Esophagus squamous epithelium (tissue), 4 donors: ENCODE data around the gene CXCL14.

Experiments
- CTCF ChIP-seq, 6 experiments: fragments of 450-650 bp in 4 of 6; fragments of 200-600 bp in 2 of 6; sonication (generic) in 2 of 6; IDR thresholded peaks; one replicate each; pipeline ENCODE4 v1.5.1; 2016 to 2019; ENCODE audit warnings: antibody characterized with exemption in 6 of 6, mild to moderate bottlenecking in 4 of 6, moderate library complexity in 4 of 6
- POLR2A ChIP-seq, 4 donors: fragments of 450-650 bp; IDR thresholded peaks; one replicate each; pipeline ENCODE4 v1.6.1; 2017; ENCODE audit warnings: antibody characterized with exemption in 4 of 4, mild to moderate bottlenecking in 4 of 4, moderate library complexity in 3 of 4

GRCh38 chr5:135601466-135601865 lies 22.7 kb upstream of the CXCL14 start:
- TF ChIP-seq CTCF (IDR thresholded peaks at IDR 0.05), result no peak
- TF ChIP-seq POLR2A (IDR thresholded peaks at IDR 0.05), result no peak
